OCI-LY1 (cell line): ENCODE data around the gene FBN1.

Experiments
- H2AFZ ChIP-seq: fragments of 200-600 bp; sonication (generic), shearing (Covaris generic); 2 replicates; pipeline ENCODE4 v1.6.0; 2014; ENCODE audit warnings: antibody characterized with exemption, mild to moderate bottlenecking, low read length
- H3F3A ChIP-seq: fragments of 200-600 bp; sonication (generic), shearing (Covaris generic); 2 replicates; pipeline ENCODE4 v1.6.0; 2014; ENCODE audit warnings: mild to moderate bottlenecking, antibody characterized with exemption, low read length, moderate library complexity; ENCODE audit not compliant: insufficient read depth
- H3K27ac ChIP-seq: fragments of 200-600 bp; sonication (generic); 2 replicates; pipeline ENCODE4 v1.5.1; 2014; ENCODE audit warnings: low read length, mixed run types, mild to moderate bottlenecking, low read depth; ENCODE audit not compliant: poor library complexity, severe bottlenecking
- H3K27me3 ChIP-seq: fragments of 200-600 bp; sonication (generic); 2 replicates; pipeline ENCODE4 v1.6.0; 2014; ENCODE audit warnings: antibody characterized with exemption, mild to moderate bottlenecking, low read length, moderate library complexity; ENCODE audit not compliant: insufficient read depth
- H3K36me3 ChIP-seq: fragments of 200-600 bp; sonication (generic); 2 replicates; pipeline ENCODE4 v1.6.1; 2014; ENCODE audit warnings: mild to moderate bottlenecking, antibody characterized with exemption, low read length, moderate library complexity, mixed read lengths; ENCODE audit not compliant: insufficient read depth
- H3K4me1 ChIP-seq: fragments of 200-600 bp; sonication (generic); 2 replicates; pipeline ENCODE4 v1.5.1; 2014; ENCODE audit warnings: mild to moderate bottlenecking, low read length, moderate library complexity; ENCODE audit not compliant: insufficient read depth, severe bottlenecking
- H3K4me2 ChIP-seq: fragments of 200-600 bp; sonication (generic), shearing (Covaris generic); 2 replicates; pipeline ENCODE4 v1.6.1; 2014; ENCODE audit warnings: low read length
- H3K4me3 ChIP-seq: fragments of 200-600 bp; sonication (generic); 2 replicates; pipeline ENCODE4 v1.5.1; 2014; ENCODE audit warnings: low read length, low read depth, mild to moderate bottlenecking, mixed read lengths; ENCODE audit not compliant: poor library complexity, severe bottlenecking
- H3K79me2 ChIP-seq: fragments of 200-600 bp; shearing (Covaris generic); 2 replicates; pipeline ENCODE4 v1.6.1; 2016; ENCODE audit warnings: mixed run types, low read length, mixed read lengths; ENCODE audit not compliant: insufficient read depth
- H3K9ac ChIP-seq: fragments of 200-600 bp; sonication (generic), shearing (Covaris generic); 2 replicates; pipeline ENCODE4 v1.6.1; 2014; ENCODE audit warnings: mild to moderate bottlenecking, low read length, mixed read lengths
- H3K9me2 ChIP-seq: fragments of 200-600 bp; sonication (generic), shearing (Covaris generic); 2 replicates; pipeline ENCODE4 v1.6.1; 2014; ENCODE audit warnings: low read depth, mild to moderate bottlenecking, low read length, mixed read lengths
- H3K9me3 ChIP-seq: fragments of 200-600 bp; shearing (Covaris generic); 2 replicates; pipeline ENCODE4 v1.6.1; 2014; ENCODE audit warnings: low read length, mixed read lengths
- H4K20me1 ChIP-seq: fragments of 200-600 bp; sonication (generic), shearing (Covaris generic); 2 replicates; pipeline ENCODE4 v1.6.0; 2016; ENCODE audit warnings: mild to moderate bottlenecking, low read length; ENCODE audit not compliant: insufficient read depth
- EZH2 ChIP-seq: fragments of 200-600 bp; sonication (generic), shearing (Covaris generic); IDR thresholded peaks from 2 replicates; pipeline ENCODE4 v1.8.0; 2017; ENCODE audit warnings: borderline replicate concordance, mixed run types, mild to moderate bottlenecking, antibody characterized with exemption, low read length, moderate library complexity, mixed read lengths
- TF ChIP-seq, protein P1 (sequence below): fragments of 200-600 bp; sonication (generic), shearing (Covaris generic); IDR thresholded peaks from 2 replicates; pipeline ENCODE4 v1.5.1; 2017; ENCODE audit warnings: mild to moderate bottlenecking, antibody characterized with exemption, low read length, moderate library complexity, mixed read lengths

FBN1 gene

GRCh38 chr15:48631176-48631770, 14.2 kb downstream of the FBN1 start:
- no peaks in the 10 kb centered on the region for H3K9me2 ChIP-seq
- H3K9me3 ChIP-seq = no peaks in the 10 kb centered on the region
- no peak overlapping the region for H3K4me3 ChIP-seq
- H3K36me3 ChIP-seq = no peaks in the 10 kb centered on the region
- no peaks in the 10 kb centered on the region for H3K27me3 ChIP-seq
- H3K9ac ChIP-seq = no peak overlapping the region
- H3K4me2 ChIP-seq = no peak overlapping the region
- no peaks in the 10 kb centered on the region for H3K79me2 ChIP-seq
- H3K27ac ChIP-seq = no peak overlapping the region
- H4K20me1 ChIP-seq = no peaks in the 10 kb centered on the region
- no peaks in the 10 kb centered on the region for H3K4me1 ChIP-seq
- TF ChIP-seq, protein P1, sequence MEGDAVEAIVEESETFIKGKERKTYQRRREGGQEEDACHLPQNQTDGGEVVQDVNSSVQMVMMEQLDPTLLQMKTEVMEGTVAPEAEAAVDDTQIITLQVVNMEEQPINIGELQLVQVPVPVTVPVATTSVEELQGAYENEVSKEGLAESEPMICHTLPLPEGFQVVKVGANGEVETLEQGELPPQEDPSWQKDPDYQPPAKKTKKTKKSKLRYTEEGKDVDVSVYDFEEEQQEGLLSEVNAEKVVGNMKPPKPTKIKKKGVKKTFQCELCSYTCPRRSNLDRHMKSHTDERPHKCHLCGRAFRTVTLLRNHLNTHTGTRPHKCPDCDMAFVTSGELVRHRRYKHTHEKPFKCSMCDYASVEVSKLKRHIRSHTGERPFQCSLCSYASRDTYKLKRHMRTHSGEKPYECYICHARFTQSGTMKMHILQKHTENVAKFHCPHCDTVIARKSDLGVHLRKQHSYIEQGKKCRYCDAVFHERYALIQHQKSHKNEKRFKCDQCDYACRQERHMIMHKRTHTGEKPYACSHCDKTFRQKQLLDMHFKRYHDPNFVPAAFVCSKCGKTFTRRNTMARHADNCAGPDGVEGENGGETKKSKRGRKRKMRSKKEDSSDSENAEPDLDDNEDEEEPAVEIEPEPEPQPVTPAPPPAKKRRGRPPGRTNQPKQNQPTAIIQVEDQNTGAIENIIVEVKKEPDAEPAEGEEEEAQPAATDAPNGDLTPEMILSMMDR = no peak
- no peak for TF ChIP-seq EZH2
- H2AFZ ChIP-seq = no peak overlapping the region
- no peaks in the 10 kb centered on the region for H3F3A ChIP-seq

DNA sequence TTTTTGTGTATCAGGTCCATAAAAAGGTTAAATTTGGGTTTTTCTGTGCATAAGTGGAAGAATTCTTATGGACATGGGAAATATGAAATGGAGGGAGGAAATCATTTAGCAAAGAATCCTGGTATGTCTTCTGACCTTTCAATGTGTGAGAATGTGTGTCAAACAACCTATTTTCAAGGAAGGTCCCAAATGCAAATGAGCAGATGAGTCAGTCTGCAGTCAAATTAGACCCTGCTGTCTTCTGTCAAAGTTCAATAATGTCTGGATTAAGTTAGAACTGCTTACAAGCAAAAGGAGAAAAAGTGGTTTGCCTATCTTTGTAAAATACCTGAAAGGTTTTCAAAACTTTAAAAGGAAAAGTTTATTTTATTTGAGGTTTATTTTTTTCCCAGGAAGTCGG, 15.3 kb downstream of the FBN1 start:
- H3F3A ChIP-seq = no peaks in the 10 kb centered on the region
- TF ChIP-seq, protein P1 = no peak
- TF ChIP-seq EZH2 = no peak
- H3K36me3 ChIP-seq = no peaks in the 10 kb centered on the region

DNA sequence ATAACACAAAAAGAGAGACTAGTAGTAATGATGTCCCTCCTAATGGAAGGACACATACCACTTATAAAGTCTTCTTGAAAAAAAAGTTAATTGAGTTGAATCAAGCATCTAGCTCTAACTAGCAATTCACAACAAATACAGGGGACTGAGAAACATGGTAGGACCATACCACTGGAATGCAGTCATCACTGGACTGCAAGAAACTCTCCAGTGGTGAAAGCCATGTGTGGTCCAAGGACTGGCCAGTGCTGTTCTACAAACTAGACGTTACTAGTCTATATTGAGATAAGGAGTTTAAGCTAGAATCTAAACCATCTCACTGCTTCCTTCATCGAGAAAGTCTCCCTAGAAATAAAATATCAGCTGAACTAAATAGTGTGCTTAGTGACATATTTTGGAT, 16.7 kb downstream of the FBN1 start:
- Histone ChIP-seq H3K36me3 (no peaks in the 10 kb centered on the region), H3K9ac (no peak overlapping the region), H2AFZ (no peak overlapping the region), H3K27ac (no peak overlapping the region), H3K27me3 (no peaks in the 10 kb centered on the region), H3K79me2 (no peaks in the 10 kb centered on the region), H3K9me3 (no peaks in the 10 kb centered on the region), H3K9me2 (no peaks in the 10 kb centered on the region), H3K4me3 (no peak overlapping the region), H3K4me2 (no peak overlapping the region), H3K4me1 (no peaks in the 10 kb centered on the region), H3F3A (no peaks in the 10 kb centered on the region), H4K20me1 (no peaks in the 10 kb centered on the region)
- TF ChIP-seq, protein P1 = no peak
- TF ChIP-seq EZH2 = no peak

More for the DNA sequence above, 15.3 kb downstream of the FBN1 start:
- Histone ChIP-seq H3K79me2 (no peaks in the 10 kb centered on the region), H3K9me2 (no peaks in the 10 kb centered on the region), H4K20me1 (no peaks in the 10 kb centered on the region), H2AFZ (no peak overlapping the region), H3K27ac (no peak overlapping the region), H3K9ac (no peak overlapping the region), H3K9me3 (no peaks in the 10 kb centered on the region), H3K4me3 (no peak overlapping the region), H3K4me1 (no peaks in the 10 kb centered on the region), H3K4me2 (no peak overlapping the region), H3K27me3 (no peaks in the 10 kb centered on the region)
